ENCODE results near the gene RPS2.

DNA sequence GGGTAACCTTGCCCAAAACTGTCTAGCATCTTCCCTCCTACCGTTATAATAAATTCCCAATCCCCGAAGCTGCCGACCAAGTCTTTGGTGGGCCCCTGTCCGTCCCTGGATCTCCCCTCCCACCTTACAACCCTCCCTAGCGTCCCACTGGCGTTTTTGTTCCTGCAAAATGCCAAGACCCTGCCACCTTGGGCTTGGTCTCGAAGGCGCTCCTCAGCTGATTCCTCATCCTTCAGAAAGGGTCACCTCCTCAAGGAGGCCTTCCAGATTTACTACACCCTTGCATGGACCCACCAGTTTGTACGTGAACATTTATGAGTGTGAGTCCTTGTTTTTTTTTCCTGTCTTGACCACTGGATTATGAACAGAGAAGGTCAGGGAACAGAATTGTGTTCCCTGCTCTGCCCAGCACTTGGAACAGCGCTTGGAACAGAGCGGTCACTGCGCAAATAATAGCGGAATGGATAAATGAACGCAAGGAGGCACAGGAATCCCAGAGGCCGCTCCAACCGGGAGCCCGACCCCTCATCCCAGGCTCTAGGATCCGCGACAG, 18.4 kb upstream of the RPS2 start:
- no peak for TF ChIP-seq POLR2AphosphoS5 (IDR thresholded peaks at IDR 0.05; ENCODE audit: low read depth, low read length)
- TF ChIP-seq, protein P1, sequence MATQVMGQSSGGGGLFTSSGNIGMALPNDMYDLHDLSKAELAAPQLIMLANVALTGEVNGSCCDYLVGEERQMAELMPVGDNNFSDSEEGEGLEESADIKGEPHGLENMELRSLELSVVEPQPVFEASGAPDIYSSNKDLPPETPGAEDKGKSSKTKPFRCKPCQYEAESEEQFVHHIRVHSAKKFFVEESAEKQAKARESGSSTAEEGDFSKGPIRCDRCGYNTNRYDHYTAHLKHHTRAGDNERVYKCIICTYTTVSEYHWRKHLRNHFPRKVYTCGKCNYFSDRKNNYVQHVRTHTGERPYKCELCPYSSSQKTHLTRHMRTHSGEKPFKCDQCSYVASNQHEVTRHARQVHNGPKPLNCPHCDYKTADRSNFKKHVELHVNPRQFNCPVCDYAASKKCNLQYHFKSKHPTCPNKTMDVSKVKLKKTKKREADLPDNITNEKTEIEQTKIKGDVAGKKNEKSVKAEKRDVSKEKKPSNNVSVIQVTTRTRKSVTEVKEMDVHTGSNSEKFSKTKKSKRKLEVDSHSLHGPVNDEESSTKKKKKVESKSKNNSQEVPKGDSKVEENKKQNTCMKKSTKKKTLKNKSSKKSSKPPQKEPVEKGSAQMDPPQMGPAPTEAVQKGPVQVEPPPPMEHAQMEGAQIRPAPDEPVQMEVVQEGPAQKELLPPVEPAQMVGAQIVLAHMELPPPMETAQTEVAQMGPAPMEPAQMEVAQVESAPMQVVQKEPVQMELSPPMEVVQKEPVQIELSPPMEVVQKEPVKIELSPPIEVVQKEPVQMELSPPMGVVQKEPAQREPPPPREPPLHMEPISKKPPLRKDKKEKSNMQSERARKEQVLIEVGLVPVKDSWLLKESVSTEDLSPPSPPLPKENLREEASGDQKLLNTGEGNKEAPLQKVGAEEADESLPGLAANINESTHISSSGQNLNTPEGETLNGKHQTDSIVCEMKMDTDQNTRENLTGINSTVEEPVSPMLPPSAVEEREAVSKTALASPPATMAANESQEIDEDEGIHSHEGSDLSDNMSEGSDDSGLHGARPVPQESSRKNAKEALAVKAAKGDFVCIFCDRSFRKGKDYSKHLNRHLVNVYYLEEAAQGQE (IDR thresholded peaks at IDR 0.05; ENCODE audit: insufficient read depth in 1 of 2, low read depth in 2 of 2, low read length in 2 of 2), result no peak
- TF ChIP-seq TAF1 (IDR thresholded peaks at IDR 0.05; ENCODE audit: borderline replicate concordance, insufficient read depth, low read length), result no peak
- no peak for TF ChIP-seq SIN3A (IDR thresholded peaks at IDR 0.05; ENCODE audit: borderline replicate concordance, insufficient read depth, low read length)
- TF ChIP-seq FOXP2 (optimal IDR thresholded peaks at IDR 0.05; ENCODE audit: borderline replicate concordance, extremely low read depth, extremely low read length, insufficient read depth), result no peak

Data from PFSK-1 (cell line).